T-helper 1 cell treated with Interleukin-12 subunit alpha and Interleukin-12 subunit beta and Interleukin-4 antibody, amounts not matched to agents 30 ng/mL and 1 ng/mL, for 36 hours (primary cell): ENCODE measurements around the gene MPP3. TPM values are rescaled to one million over a fixed set of nuclear protein-coding genes. Genes with fewer than 3 reads are reported as not detected.

Experiments
- intact Hi-C: fragments of 100-400 bp; cut with micrococcal nuclease; formaldehyde crosslinking; loops from one replicate; pipeline ENCODE4 v1.15.1; 2024
- total RNA-seq: library from RNA; stranded (reverse); gene quantifications from 2 replicates; pipeline ENCODE4 v1.2.3, GENCODE V29; 2022

Gene MPP3
- total RNA-seq, 1 donor from 2014 or later: not detected

- intact Hi-C loops: loop anchor here (1.0 to 5.0 kb wide), 5 partner anchors 54 to 390 kb away; partner anchors contain the start of genes CD300LG and MPP3
Observed at GRCh38 chr17:43778337-43779144, 54.4 kb downstream of the MPP3 start, which contains the start of gene DUSP3. Gene DUSP3, minus strand, starts transcription at chr17:43778977. Its CDS starts 53 bp downstream, at chr17:43778924.

- intact Hi-C loops: loop anchor here (5.0 kb wide), 2 partner anchors 58 to 233 kb away; partner anchors contain the start of gene MPP3
Observed at GRCh38 chr17:43774304-43775250, 58.4 kb downstream of the MPP3 start.

GRCh38 chr17:43772877-43773648 is 59.9 kb downstream of the MPP3 start:
- intact Hi-C loops: no loop called here

- intact Hi-C loops: no loop called here
Observed at GRCh38 chr17:43771463-43771862, 61.5 kb downstream of the MPP3 start.

- intact Hi-C loops: no loop called here
Observed at GRCh38 chr17:43770957-43771356, 62.0 kb downstream of the MPP3 start.

- intact Hi-C loops: no loop called here
Observed at GRCh38 chr17:43769859-43770258, 63.1 kb downstream of the MPP3 start.

- intact Hi-C loops: no loop called here
Observed at GRCh38 chr17:43769426-43769825, 63.5 kb downstream of the MPP3 start.

GRCh38 chr17:43768943-43769342 is 64.0 kb downstream of the MPP3 start:
- intact Hi-C loops: no loop called here

GRCh38 chr17:43768382-43768781 is 64.6 kb downstream of the MPP3 start:
- intact Hi-C loops: no loop called here

- intact Hi-C loops: no loop called here
Observed at GRCh38 chr17:43767713-43768059, 65.3 kb downstream of the MPP3 start.

GRCh38 chr17:43767053-43767712 is 65.8 kb downstream of the MPP3 start:
- intact Hi-C loops: no loop called here

GRCh38 chr17:43766413-43767052 is 66.4 kb downstream of the MPP3 start:
- intact Hi-C loops: no loop called here

- intact Hi-C loops: loop anchor here (1.0 kb wide), 3 partner anchors 40 to 184 kb away; no protein-coding TSS in a partner anchor
Observed at GRCh38 chr17:43760254-43760852, 72.6 kb downstream of the MPP3 start.

GRCh38 chr17:43759836-43760235 is 73.1 kb downstream of the MPP3 start:
- intact Hi-C loops: loop anchor here (1.0 kb wide), 3 partner anchors 40 to 184 kb away; no protein-coding TSS in a partner anchor

- intact Hi-C loops: no loop called here
Observed at GRCh38 chr17:43758497-43759174, 74.3 kb downstream of the MPP3 start, which contains the start of gene SOST. Gene SOST, minus strand, starts transcription at chr17:43758791. Its CDS starts 50 bp downstream, at chr17:43758741.

- intact Hi-C loops: no loop called here
Observed at GRCh38 chr17:43758086-43758485, 74.9 kb downstream of the MPP3 start.

- intact Hi-C loops: no loop called here
Observed at GRCh38 chr17:43757171-43757660, 75.7 kb downstream of the MPP3 start.

GRCh38 chr17:43756201-43756600 is 76.7 kb downstream of the MPP3 start:
- intact Hi-C loops: no loop called here
